ENCODE results near the gene BRINP2.

Gene BRINP2

DNA sequence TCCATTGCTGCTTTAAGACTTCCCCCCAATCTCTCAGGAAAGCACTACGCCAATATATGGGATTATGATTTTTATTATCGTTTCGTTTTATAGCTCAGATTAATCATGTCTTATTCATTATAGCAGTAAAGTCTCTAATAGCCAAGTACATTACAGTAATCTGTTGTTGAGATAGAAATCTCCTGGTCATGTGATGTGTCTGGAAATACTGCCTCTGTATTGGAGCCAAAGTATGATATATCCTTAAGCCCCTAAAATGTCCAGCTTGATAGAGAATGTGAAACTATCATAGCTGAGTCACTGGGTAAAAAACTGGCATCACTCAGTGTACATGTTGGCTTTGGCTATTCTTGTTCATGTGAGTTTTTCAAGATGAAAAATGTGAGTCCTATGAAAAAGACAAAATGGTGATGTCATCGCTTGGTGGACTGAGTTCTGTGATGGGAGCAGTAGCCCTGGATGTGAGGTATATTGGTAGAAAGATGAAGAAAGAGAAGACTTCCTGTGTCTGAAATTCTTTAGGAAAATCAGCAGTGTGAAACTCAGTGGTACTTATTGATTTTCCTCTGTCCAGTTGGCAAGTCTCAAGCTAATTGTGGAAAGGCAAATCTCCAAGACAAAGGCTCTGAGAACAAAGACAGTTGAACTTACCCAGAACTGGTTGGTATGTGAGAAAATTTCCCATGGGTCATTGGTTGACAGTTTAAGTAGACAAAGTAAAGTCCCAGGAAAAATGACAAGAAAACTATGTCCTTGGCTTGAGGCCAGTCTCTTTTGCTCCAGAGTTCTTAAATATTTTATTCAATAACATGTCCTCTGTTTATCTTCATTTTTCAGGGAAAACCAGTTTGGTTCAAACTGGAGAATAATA is 76.2 kb downstream of the BRINP2 start:
- DNase-seq (ENCODE audit: low read depth) = peak; percentile 32
- TF ChIP-seq, protein P1, sequence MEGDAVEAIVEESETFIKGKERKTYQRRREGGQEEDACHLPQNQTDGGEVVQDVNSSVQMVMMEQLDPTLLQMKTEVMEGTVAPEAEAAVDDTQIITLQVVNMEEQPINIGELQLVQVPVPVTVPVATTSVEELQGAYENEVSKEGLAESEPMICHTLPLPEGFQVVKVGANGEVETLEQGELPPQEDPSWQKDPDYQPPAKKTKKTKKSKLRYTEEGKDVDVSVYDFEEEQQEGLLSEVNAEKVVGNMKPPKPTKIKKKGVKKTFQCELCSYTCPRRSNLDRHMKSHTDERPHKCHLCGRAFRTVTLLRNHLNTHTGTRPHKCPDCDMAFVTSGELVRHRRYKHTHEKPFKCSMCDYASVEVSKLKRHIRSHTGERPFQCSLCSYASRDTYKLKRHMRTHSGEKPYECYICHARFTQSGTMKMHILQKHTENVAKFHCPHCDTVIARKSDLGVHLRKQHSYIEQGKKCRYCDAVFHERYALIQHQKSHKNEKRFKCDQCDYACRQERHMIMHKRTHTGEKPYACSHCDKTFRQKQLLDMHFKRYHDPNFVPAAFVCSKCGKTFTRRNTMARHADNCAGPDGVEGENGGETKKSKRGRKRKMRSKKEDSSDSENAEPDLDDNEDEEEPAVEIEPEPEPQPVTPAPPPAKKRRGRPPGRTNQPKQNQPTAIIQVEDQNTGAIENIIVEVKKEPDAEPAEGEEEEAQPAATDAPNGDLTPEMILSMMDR (IDR thresholded peaks at IDR 0.05; ENCODE audit: low read length, missing control alignments) = no peak
- no peak overlapping the region for H3K4me3 ChIP-seq (replicated peaks; ENCODE audit: low read depth, low read length)

DNA sequence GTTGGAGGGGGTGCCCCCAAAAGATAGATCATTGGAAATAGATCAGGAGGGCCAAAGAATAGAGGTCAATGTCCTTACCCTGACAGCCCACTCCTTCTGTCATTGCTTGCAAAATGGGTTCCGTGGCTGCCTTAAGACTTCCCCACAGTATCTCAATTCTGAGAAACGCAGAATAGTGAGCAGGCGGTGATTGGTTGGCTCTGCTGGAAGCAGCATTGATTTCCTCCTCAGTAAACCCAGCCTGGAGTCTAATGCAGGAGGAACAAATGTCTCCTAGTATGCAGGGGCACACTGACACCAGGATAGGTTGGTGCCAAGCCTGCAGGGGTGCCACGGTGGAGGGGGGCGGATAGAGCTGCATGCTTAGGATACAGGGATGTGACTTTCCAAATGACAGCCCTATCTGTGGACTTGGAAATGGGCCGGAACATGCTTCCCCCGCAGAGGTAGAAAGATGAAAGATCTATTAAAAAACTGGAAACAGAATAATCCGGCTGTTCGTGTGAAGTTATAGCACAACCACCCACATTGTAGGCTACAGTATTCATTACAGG is 76.9 kb downstream of the BRINP2 start:
- H3K4me3 ChIP-seq (replicated peaks; ENCODE audit: low read depth, low read length) = no peak overlapping the region
- TF ChIP-seq, protein P1 (IDR thresholded peaks at IDR 0.05; ENCODE audit: low read length, missing control alignments) = no peak
- DNase-seq (ENCODE audit: low read depth) = no peak

DNA sequence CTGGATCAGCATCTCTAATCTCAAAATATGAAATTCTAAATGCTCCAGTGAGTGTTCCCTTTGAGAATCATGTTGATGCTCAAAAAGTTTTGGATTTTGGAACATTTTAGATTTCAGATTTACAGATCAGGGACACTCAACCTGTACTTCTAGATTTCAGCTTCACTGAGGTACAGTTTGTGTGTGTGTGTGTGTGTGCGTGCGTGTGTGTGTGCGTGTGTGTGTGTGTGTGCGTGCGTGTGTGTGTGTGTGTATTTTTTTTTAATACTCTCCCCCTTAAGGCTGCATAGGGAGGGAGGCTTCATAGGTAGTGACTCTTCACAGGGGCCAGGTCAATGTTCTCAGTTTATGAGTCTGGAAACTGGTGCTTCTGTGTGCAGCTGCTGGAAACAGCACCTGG is 77.5 kb downstream of the BRINP2 start:
- DNase-seq (ENCODE audit: low read depth) = no peak
- H3K4me3 ChIP-seq (replicated peaks; ENCODE audit: low read depth, low read length) = no peak overlapping the region
- TF ChIP-seq, protein P1 (IDR thresholded peaks at IDR 0.05; ENCODE audit: low read length, missing control alignments) = no peak

DNA sequence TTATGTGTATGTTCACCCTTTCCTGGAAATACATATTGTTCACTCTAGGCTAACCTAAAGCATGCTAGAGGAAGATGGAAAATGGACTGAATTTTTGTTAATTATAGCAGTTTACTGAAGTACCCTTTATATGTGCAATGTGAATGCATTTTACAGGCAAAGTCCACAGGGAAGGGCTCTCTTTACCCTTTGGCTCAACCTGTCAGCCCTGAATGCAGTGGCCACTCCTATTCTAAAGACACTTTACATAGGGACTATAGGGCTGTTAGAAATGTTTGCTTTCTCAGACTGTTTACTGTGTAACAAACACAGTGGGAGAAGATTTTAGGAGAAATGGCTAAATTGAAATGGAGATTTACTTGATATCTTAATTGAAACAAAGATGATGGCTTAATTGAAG is 78.5 kb downstream of the BRINP2 start:
- no peak for DNase-seq (ENCODE audit: low read depth)
- TF ChIP-seq, protein P1 (IDR thresholded peaks at IDR 0.05; ENCODE audit: low read length, missing control alignments) = no peak
- H3K4me3 ChIP-seq (replicated peaks; ENCODE audit: low read depth, low read length) = no peak overlapping the region

DNA sequence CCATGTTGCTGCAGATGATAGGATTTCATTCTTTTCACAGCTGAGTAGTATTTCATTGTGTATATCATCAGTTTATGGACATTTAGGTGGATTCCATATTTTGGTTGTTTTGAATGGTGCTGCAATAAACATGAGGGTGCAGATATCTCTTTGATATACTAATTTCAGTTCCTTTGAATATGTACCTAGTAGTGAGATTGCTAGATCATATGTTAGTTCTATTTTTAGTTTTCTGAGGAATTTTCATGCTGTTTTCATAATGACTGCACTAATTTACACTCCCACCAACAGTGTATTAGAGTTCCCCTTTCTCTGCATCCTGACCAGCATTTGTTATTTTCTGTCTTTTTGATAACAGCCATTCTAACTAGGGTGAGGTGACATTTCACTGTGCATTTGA is 82.1 kb downstream of the BRINP2 start:
- no peak overlapping the region for H3K4me3 ChIP-seq (replicated peaks; ENCODE audit: low read depth, low read length)
- DNase-seq (ENCODE audit: low read depth) = no peak
- TF ChIP-seq, protein P1 (IDR thresholded peaks at IDR 0.05; ENCODE audit: low read length, missing control alignments) = no peak

DNA sequence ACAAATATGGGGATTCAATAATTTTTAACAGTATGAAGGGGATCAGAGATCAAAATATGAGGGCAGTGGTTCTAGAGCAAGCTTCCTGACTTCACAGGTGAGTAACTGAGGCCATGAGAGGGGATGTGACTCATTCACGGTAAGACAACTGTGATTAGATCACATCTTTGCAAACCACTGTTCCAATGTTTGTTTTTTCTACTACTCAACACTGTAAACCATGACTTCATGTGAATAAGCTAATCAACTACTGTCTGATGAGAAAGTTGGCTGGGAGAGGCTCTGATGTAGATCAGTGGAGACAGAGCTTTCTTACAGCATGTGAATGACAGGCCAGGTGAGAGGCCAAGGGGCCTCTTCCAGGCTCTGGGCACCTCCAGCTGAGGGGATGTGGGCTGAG is 84.7 kb downstream of the BRINP2 start:
- DNase-seq (ENCODE audit: low read depth) = no peak
- no peak overlapping the region for H3K4me3 ChIP-seq (replicated peaks; ENCODE audit: low read depth, low read length)
- TF ChIP-seq, protein P1 (IDR thresholded peaks at IDR 0.05; ENCODE audit: low read length, missing control alignments) = no peak

All from fibroblast of pulmonary artery (primary cell).